EL (cell line): ENCODE data around the gene KIF1A.
"Not testable (repeated sequence)": the region's sequence is repeated elsewhere in the genome, so short reads cannot be mapped to it uniquely, and the experiment has no call there.

Experiments used
- DNase-seq: peaks from one replicate; pipeline ENCODE4 v3.0.0-alpha.2; 2016

KIF1A gene

GRCh38 chr2:240701091-240701735 is 118.8 kb downstream of the KIF1A start:
- no peak for DNase-seq

- DNase-seq: not testable (repeated sequence)
Measured at GRCh38 chr2:240700616-240701015, 119.4 kb downstream of the KIF1A start.

GRCh38 chr2:240699835-240700234 is 120.2 kb downstream of the KIF1A start:
- not testable (repeated sequence) for DNase-seq

- DNase-seq: not testable (repeated sequence)
Measured at GRCh38 chr2:240698852-240699561, 121.0 kb downstream of the KIF1A start.

GRCh38 chr2:240696469-240696868 is 123.5 kb downstream of the KIF1A start:
- not testable (repeated sequence) for DNase-seq

GRCh38 chr2:240695593-240695992 is 124.4 kb downstream of the KIF1A start:
- not testable (repeated sequence) for DNase-seq

- not testable (repeated sequence) for DNase-seq
Measured at GRCh38 chr2:240694304-240694703, 125.7 kb downstream of the KIF1A start.

GRCh38 chr2:240692583-240693561 is 127.1 kb downstream of the KIF1A start:
- not testable (repeated sequence) for DNase-seq

- not testable (repeated sequence) for DNase-seq
Measured at GRCh38 chr2:240691631-240692420, 128.2 kb downstream of the KIF1A start, which contains the start of gene AQP12A. Gene AQP12A (plus strand): TSS chr2:240691866. CDS start chr2:240691914, 48 bp downstream.

- DNase-seq: not testable (repeated sequence)
Measured at GRCh38 chr2:240691075-240691427, 129.0 kb downstream of the KIF1A start.

- not testable (repeated sequence) for DNase-seq
Measured at GRCh38 chr2:240690421-240691074, 129.5 kb downstream of the KIF1A start.

- DNase-seq: no peak
Measured at GRCh38 chr2:240689975-240690374, 130.0 kb downstream of the KIF1A start.

GRCh38 chr2:240688553-240688919 is 131.5 kb downstream of the KIF1A start:
- no peak for DNase-seq

- DNase-seq: no peak
Measured at GRCh38 chr2:240687741-240688552, 132.1 kb downstream of the KIF1A start.

- no peak for DNase-seq
Measured at GRCh38 chr2:240687045-240687740, 132.8 kb downstream of the KIF1A start.

- DNase-seq: no peak
Measured at GRCh38 chr2:240686460-240686859, 133.6 kb downstream of the KIF1A start.

GRCh38 chr2:240685771-240686371 is 134.1 kb downstream of the KIF1A start:
- DNase-seq: no peak

- not testable (repeated sequence) for DNase-seq
Measured at GRCh38 chr2:240683980-240684728, 135.9 kb downstream of the KIF1A start.
